H1 (cell line): ENCODE data around the gene POLE2. TPM values are rescaled to one million over a fixed set of nuclear protein-coding genes. Genes with fewer than 3 reads are reported as not detected.

ENCODE experiments used
- CTCF ChIA-PET: fragments of 300-600 bp; sonication (Branson Sonifier 250); formaldehyde crosslinking; loops from one replicate; lab custom pipeline; 2021; ENCODE audit not compliant: partially characterized antibody; lab: Charles Lee
- POLR2A ChIA-PET: fragments of 300-600 bp; sonication (Branson Sonifier 250); formaldehyde crosslinking; loops from one replicate; lab custom pipeline; 2021; ENCODE audit warnings: inconsistent platforms; ENCODE audit not compliant: partially characterized antibody; lab: Charles Lee
- DNase-seq, 2 experiments: peaks; one replicate each; pipeline versions ENCODE4 v3.0.0 to v3.0.0-alpha.2; 2010 to 2022; ENCODE audit warnings: low spot score in 2 of 2, low read depth in 1 of 2, mixed read lengths in 1 of 2
- FAIRE-seq: peaks from 2 replicates; lab custom pipeline; 2011; peaks lifted over from hg19 to GRCh38; lab: Jason Lieb, UNC
- H2AFZ ChIP-seq: 2 replicates; pipeline ENCODE4 v1.8.1; 2012; ENCODE audit warnings: low read length, inconsistent platforms
- H2AK5ac ChIP-seq: 2 replicates; pipeline ENCODE4 v1.6.1; 2013; ENCODE audit warnings: low read depth, low read length
- H2BK120ac ChIP-seq: replicated peaks from 2 replicates; pipeline ENCODE3; 2013; ENCODE audit warnings: low read depth, low read length, inconsistent platforms
- H2BK12ac ChIP-seq: 2 replicates; pipeline ENCODE4 v1.6.1; 2013; ENCODE audit warnings: low read depth, low read length
- H2BK15ac ChIP-seq: 2 replicates; pipeline ENCODE4 v1.6.1; 2013; ENCODE audit warnings: low read length
- H2BK20ac ChIP-seq: 2 replicates; pipeline ENCODE4 v1.6.1; 2013; ENCODE audit warnings: low read length
- H2BK5ac ChIP-seq: 2 replicates; pipeline ENCODE4 v1.6.1; 2013; ENCODE audit warnings: low read depth, low read length
- H3K14ac ChIP-seq: 2 replicates; pipeline ENCODE4 v1.6.1; 2013; ENCODE audit warnings: inconsistent platforms; ENCODE audit not compliant: insufficient read length
- H3K18ac ChIP-seq: 2 replicates; pipeline ENCODE4 v1.6.1; 2013; ENCODE audit warnings: low read length; ENCODE audit errors: extremely low read depth
- H3K23ac ChIP-seq: 2 replicates; pipeline ENCODE4 v1.6.1; 2013; ENCODE audit warnings: inconsistent platforms; ENCODE audit not compliant: insufficient read length
- H3K23me2 ChIP-seq: 2 replicates; pipeline ENCODE4 v1.6.1; 2013; ENCODE audit warnings: low read depth, low read length
- H3K27ac ChIP-seq: 2 replicates; pipeline ENCODE4 v1.6.1; 2011; ENCODE audit warnings: low read depth, low read length, inconsistent platforms
- H3K27me3 ChIP-seq, 4 experiments: replicated peaks in 1 of 4; 1 replicate in 1 of 4; 2 replicates in 3 of 4; pipeline versions ENCODE4 v1.6.1 to v1.8.1; 2011 to 2013; ENCODE audit warnings: low read length in 3 of 4, mild to moderate bottlenecking in 3 of 4, inconsistent platforms in 2 of 4, mixed read lengths in 2 of 4, moderate library complexity in 1 of 4; ENCODE audit not compliant: control insufficient read depth in 3 of 4, insufficient read depth in 3 of 4; ENCODE audit errors: extremely low read depth in 1 of 4
- H3K36me3 ChIP-seq, 4 experiments: 2 replicates each; pipeline versions ENCODE4 v1.6.1 to v1.8.1; 2011 to 2013; ENCODE audit warnings: mild to moderate bottlenecking in 4 of 4, low read length in 3 of 4, moderate library complexity in 2 of 4, control low read depth in 1 of 4, inconsistent platforms in 1 of 4; ENCODE audit not compliant: insufficient read depth in 4 of 4, control insufficient read depth in 2 of 4
- H3K4ac ChIP-seq: replicated peaks from 2 replicates; pipeline ENCODE3; 2013; ENCODE audit warnings: low read length, low read depth, mixed read lengths, inconsistent platforms; ENCODE audit not compliant: insufficient read length
- H3K4me1 ChIP-seq, 4 experiments: replicated peaks in 1 of 4; 1 replicate in 1 of 4; 2 replicates in 3 of 4; pipeline versions ENCODE4 v1.6.1 to v1.8.1; 2011 to 2013; ENCODE audit warnings: low read length in 3 of 4, inconsistent platforms in 2 of 4, mixed read lengths in 1 of 4; ENCODE audit not compliant: insufficient read depth in 4 of 4, control insufficient read depth in 3 of 4
- H3K4me2 ChIP-seq, 2 experiments: 2 replicates each; pipeline versions ENCODE4 v1.6.1 to v1.8.1; 2011 to 2013; ENCODE audit warnings: low read depth in 2 of 2, low read length in 2 of 2, control low read depth in 1 of 2, inconsistent platforms in 1 of 2, mild to moderate bottlenecking in 1 of 2; ENCODE audit not compliant: insufficient read depth in 1 of 2
- H3K4me3 ChIP-seq, 4 experiments: fragments of 200-600, 300-600 bp in 1 of 4; sonication (generic), shearing (Covaris generic), sonication (Bioruptor Twin) in 1 of 4; 2 replicates each; pipeline versions ENCODE4 v1.5.1 to v1.8.1; 2011 to 2016; ENCODE audit warnings: low read length in 4 of 4, low read depth in 3 of 4, control low read depth in 2 of 4, inconsistent platforms in 2 of 4, mild to moderate bottlenecking in 2 of 4, mixed read lengths in 1 of 4, moderate library complexity in 1 of 4; ENCODE audit not compliant: insufficient read depth in 2 of 4; ENCODE audit errors: extremely low read depth in 1 of 4
- H3K56ac ChIP-seq: replicated peaks from 2 replicates; pipeline ENCODE3; 2013; ENCODE audit warnings: low read depth, mild to moderate bottlenecking, mixed read lengths, low read length, inconsistent platforms; ENCODE audit not compliant: insufficient read length
- H3K79me1 ChIP-seq: 2 replicates; pipeline ENCODE4 v1.6.1; 2013; ENCODE audit warnings: low read depth, low read length, control low read depth
- H3K79me2 ChIP-seq, 2 experiments: 2 replicates each; pipeline versions ENCODE4 v1.6.1 to v1.8.1; 2012 to 2013; ENCODE audit warnings: low read length in 2 of 2, mild to moderate bottlenecking in 2 of 2, inconsistent platforms in 1 of 2; ENCODE audit not compliant: insufficient read depth in 2 of 2, control insufficient read depth in 1 of 2
- H3K9ac ChIP-seq, 4 experiments: replicated peaks in 1 of 4; 1 replicate in 1 of 4; 2 replicates in 3 of 4; pipeline versions ENCODE4 v1.6.1 to v1.8.1; 2011 to 2013; ENCODE audit warnings: low read depth in 3 of 4, low read length in 3 of 4, control low read depth in 2 of 4, mild to moderate bottlenecking in 2 of 4, moderate library complexity in 2 of 4, inconsistent platforms in 1 of 4; ENCODE audit errors: extremely low read depth in 1 of 4
- H3K9me3 ChIP-seq, 2 experiments: 2 replicates each; pipeline versions ENCODE4 v1.6.1 to v1.8.1; 2012 to 2013; ENCODE audit warnings: mild to moderate bottlenecking in 2 of 2, moderate library complexity in 2 of 2, control low read depth in 1 of 2, inconsistent platforms in 1 of 2, low read depth in 1 of 2, low read length in 1 of 2, mixed read lengths in 1 of 2; ENCODE audit not compliant: insufficient read depth in 2 of 2
- H4K20me1 ChIP-seq, 2 experiments: replicated peaks in 1 of 2; 2 replicates each; pipeline versions ENCODE3 to v1.8.1; 2011 to 2013; ENCODE audit warnings: inconsistent platforms in 2 of 2, low read length in 2 of 2, mild to moderate bottlenecking in 1 of 2; ENCODE audit not compliant: insufficient read depth in 2 of 2, control insufficient read depth in 1 of 2
- H4K5ac ChIP-seq: 2 replicates; pipeline ENCODE4 v1.6.1; 2013; ENCODE audit warnings: low read length, low read depth, mixed read lengths, inconsistent platforms; ENCODE audit not compliant: insufficient read length
- H4K8ac ChIP-seq: 2 replicates; pipeline ENCODE4 v1.8.0; 2013; ENCODE audit warnings: mild to moderate bottlenecking, moderate library complexity, low read length, inconsistent platforms; ENCODE audit not compliant: insufficient read depth; ENCODE audit errors: extremely low read depth
- H4K91ac ChIP-seq: replicated peaks from 2 replicates; pipeline ENCODE3; 2013; ENCODE audit warnings: low read length, mixed read lengths, inconsistent platforms; ENCODE audit not compliant: insufficient read length
- CHD2 ChIP-seq: IDR thresholded peaks from 2 replicates; pipeline ENCODE4 v1.6.1; 2012; ENCODE audit warnings: low read length, improper control_type of control experiment
- MAFK ChIP-seq: IDR thresholded peaks from 2 replicates; pipeline ENCODE4 v1.6.1; 2012; ENCODE audit warnings: low read depth, mild to moderate bottlenecking, improper control_type of control experiment, low read length
- NRF1 ChIP-seq: IDR thresholded peaks from 2 replicates; pipeline ENCODE4 v1.6.1; 2011; ENCODE audit warnings: mild to moderate bottlenecking, low read depth, low read length, improper control_type of control experiment
- RBBP5 ChIP-seq: IDR thresholded peaks from 2 replicates; pipeline ENCODE4 v1.7.1; 2012; ENCODE audit warnings: low read depth, mild to moderate bottlenecking, inconsistent platforms, low read length, moderate library complexity, borderline replicate concordance
- whole genome bisulfite sequencing, 2 experiments: shearing (Covaris generic) in 1 of 2; methylation state at CpG; one replicate each; pipeline versions ENCODE4 v1.1.6 to v1.1.7; 2013 to 2015; ENCODE audit warnings: low lambda C conversion rate in 2 of 2, mixed read lengths in 2 of 2, inconsistent platforms in 1 of 2, low coverage in 1 of 2, missing lambda C conversion rate in 1 of 2; ENCODE audit not compliant: insufficient replicate concordance in 2 of 2, insufficient coverage in 1 of 2, insufficient read length in 1 of 2; ENCODE audit errors: extremely low coverage in 1 of 2, missing lambda C conversion rate in 1 of 2; 5-methylcytosine and 5-hydroxymethylcytosine counted together
- polyA plus RNA-seq, 7 experiments: library from polyadenylated mRNA; depleted of rRNA in 3 of 7; stranded (reverse) in 5 of 7; unstranded in 2 of 7; fragments of >200 nt in 5 of 7; fragments of 200-250 nt in 2 of 7; gene quantifications; 1 replicate in 5 of 7; 2 replicates in 1 of 7; 4 replicates in 1 of 7; pipeline versions ENCODE4 v1.2.1 to v1.2.3, GENCODE V29; 2011 to 2013; ENCODE audit warnings: missing spikeins in 2 of 7, mixed read lengths in 2 of 7
- total RNA-seq: library from RNA; stranded (reverse); fragmentation: NEBNext Ultra II Directional; extraction: Animal tissue kit (Norgen Biotek cat#: 25700); gene quantifications from 2 replicates; pipeline ENCODE4 v1.2.1, GENCODE V29; 2021

POLE2 gene
- total and polyA plus RNA-seq, 2 of the 8 experiments (the other 6 are each of a cell fraction or from before 2014, with no cell fraction given): 31.2 to 41.7 TPM

- Histone ChIP-seq H3K36me3 (no peaks in the 10 kb centered on the region), H4K5ac (no peak overlapping the region), H2BK120ac (no peak overlapping the region), H3K4ac (no peak overlapping the region), H3K79me2 (no peaks in the 10 kb centered on the region), H3K9ac (no peak overlapping the region), H2BK15ac (no peak overlapping the region), H3K14ac (no peak overlapping the region), H3K4me1 (no peaks in the 10 kb centered on the region), H3K4me3 (no peak overlapping the region), H2BK20ac (no peak overlapping the region), H2AFZ (no peak overlapping the region), H3K79me1 (no peaks in the 10 kb centered on the region), H3K27me3 (no peaks in the 10 kb centered on the region)
- ChIA-PET CTCF (no interaction called here), POLR2A (no interaction called here)
- no peak for FAIRE-seq
- WGBS, 2 experiments: 91% methylated on average over 3 of the region's 3 CpGs; no CpG with 5 or more reads in 1 of the 2 experiments
- TF ChIP-seq NRF1 (no peak), RBBP5 (no peak), MAFK (no peak), CHD2 (no peak)
- TF ChIP-seq, all 59 proteins: peak for 0
- no peaks in the 10 kb centered on the region for H4K20me1 ChIP-seq
- no peak overlapping the region for H4K8ac ChIP-seq
- no peak overlapping the region for H3K23ac ChIP-seq
- DNase-seq: no peak
- no peak overlapping the region for H3K27ac ChIP-seq
- no peak overlapping the region for H3K56ac ChIP-seq
- H2BK5ac ChIP-seq: no peak overlapping the region
- no peak overlapping the region for H3K18ac ChIP-seq
- H3K4me2 ChIP-seq: no peak overlapping the region
- H3K23me2 ChIP-seq: no peaks in the 10 kb centered on the region
- H2AK5ac ChIP-seq: no peak overlapping the region
- no peak overlapping the region for H2BK12ac ChIP-seq
- H3K9me3 ChIP-seq: no peaks in the 10 kb centered on the region
- H4K91ac ChIP-seq: no peak overlapping the region
Observed at GRCh38 chr14:49703965-49704364, 16.0 kb upstream of the POLE2 start.
